HG02642 (cell line): Measurements from ENCODE around the gene STRBP.
A peak's percentile ranks its signal among the peaks of the same experiment; 100 is the strongest.
"Not testable (repeated sequence)": the region's sequence is repeated elsewhere in the genome, so short reads cannot be mapped to it uniquely, and the experiment has no call there.

Experiments used
- ATAC-seq: cut with Tn5 transposase; IDR thresholded peaks from one replicate; pipeline ENCODE4 v1.9.1; 2021; ENCODE audit warnings: mild to moderate bottlenecking; ENCODE audit not compliant: unreplicated experiment, poor library complexity

STRBP gene

GRCh38 chr9:123284656-123285055 lies 16.3 kb upstream of the STRBP start:
- no peak for ATAC-seq

- no peak for ATAC-seq
Measured at GRCh38 chr9:123283455-123283854, 15.1 kb upstream of the STRBP start.

GRCh38 chr9:123283048-123283408 lies 14.6 kb upstream of the STRBP start:
- ATAC-seq: no peak

- ATAC-seq: no peak
Measured at GRCh38 chr9:123282362-123283047, 14.1 kb upstream of the STRBP start.

- no peak for ATAC-seq
Measured at GRCh38 chr9:123281659-123282350, 13.4 kb upstream of the STRBP start.

- not testable (repeated sequence) for ATAC-seq
Measured at GRCh38 chr9:123278879-123279493, 10.6 kb upstream of the STRBP start.

GRCh38 chr9:123278361-123278760 lies 10.0 kb upstream of the STRBP start:
- ATAC-seq: no peak

- ATAC-seq: no peak
Measured at GRCh38 chr9:123276551-123276950, 8.2 kb upstream of the STRBP start.

- not testable (repeated sequence) for ATAC-seq
Measured at GRCh38 chr9:123271133-123271532, 2.7 kb upstream of the STRBP start.

GRCh38 chr9:123269281-123269680 lies 895 bp upstream of the STRBP start:
- ATAC-seq: no peak

- peak; percentile 12 for ATAC-seq
Measured at GRCh38 chr9:123268199-123268464, 254 bp downstream of the STRBP start.

GRCh38 chr9:123267481-123268198 lies 746 bp downstream of the STRBP start:
- no peak for ATAC-seq

GRCh38 chr9:123266655-123267399 lies 1.6 kb downstream of the STRBP start:
- ATAC-seq: no peak

GRCh38 chr9:123265833-123266232 lies 2.6 kb downstream of the STRBP start:
- no peak for ATAC-seq

GRCh38 chr9:123263227-123263626 lies 5.2 kb downstream of the STRBP start:
- ATAC-seq: no peak

GRCh38 chr9:123262338-123262737 lies 6.0 kb downstream of the STRBP start:
- no peak for ATAC-seq

- no peak for ATAC-seq
Measured at GRCh38 chr9:123261006-123261677, 7.2 kb downstream of the STRBP start.

- ATAC-seq: no peak
Measured at GRCh38 chr9:123260340-123260739, 8.0 kb downstream of the STRBP start.

GRCh38 chr9:123257276-123257675 lies 11.1 kb downstream of the STRBP start:
- no peak for ATAC-seq

- ATAC-seq: no peak
Measured at GRCh38 chr9:123255718-123256117, 12.7 kb downstream of the STRBP start.
